GM18520 (cell line): ENCODE data around the gene TSPAN9.

Experiments used
- ATAC-seq: cut with Tn5 transposase; IDR thresholded peaks from one replicate; pipeline ENCODE4 v1.9.1; 2021; ENCODE audit not compliant: unreplicated experiment

TSPAN9 gene

DNA sequence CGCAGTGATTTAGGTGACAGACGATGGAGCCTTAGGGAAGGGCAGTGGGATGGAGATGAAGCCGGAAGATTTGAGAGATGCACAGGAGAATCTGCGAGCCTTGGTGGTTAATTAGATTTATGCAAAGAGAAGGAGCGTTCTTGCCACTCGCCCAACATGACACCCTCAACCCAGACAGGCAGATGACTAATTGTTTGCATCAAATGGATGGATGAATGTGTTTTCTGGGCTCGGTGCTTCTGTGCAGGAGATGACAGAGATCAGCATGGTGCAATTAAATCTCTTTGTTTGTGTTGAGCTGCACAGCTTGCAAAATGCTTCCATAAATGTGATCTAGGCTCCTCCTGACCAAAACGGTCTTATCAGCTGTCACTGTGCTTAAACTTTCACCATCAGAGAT, 211.5 kb downstream of the TSPAN9 start:
- ATAC-seq: no peak

DNA sequence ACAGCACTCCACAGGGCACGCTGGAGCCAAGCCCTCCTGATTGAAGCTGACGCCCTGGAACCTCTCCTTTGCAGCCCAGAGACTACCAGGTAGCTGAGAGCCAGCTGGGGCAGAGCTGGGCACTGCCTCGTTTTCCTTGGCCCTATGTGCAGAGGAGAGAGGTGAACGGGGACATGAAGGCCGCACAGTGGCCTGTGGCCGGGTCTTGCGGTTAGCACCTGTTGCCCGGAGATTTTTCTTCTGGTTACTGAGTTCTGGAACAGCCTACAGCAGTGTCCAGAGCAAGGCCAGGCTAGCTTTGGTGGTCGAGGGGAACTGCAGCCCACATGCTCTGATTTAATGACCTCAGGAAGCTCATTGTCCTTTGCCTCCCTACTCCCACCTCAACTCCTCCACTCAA, 212.5 kb downstream of the TSPAN9 start:
- ATAC-seq: no peak

DNA sequence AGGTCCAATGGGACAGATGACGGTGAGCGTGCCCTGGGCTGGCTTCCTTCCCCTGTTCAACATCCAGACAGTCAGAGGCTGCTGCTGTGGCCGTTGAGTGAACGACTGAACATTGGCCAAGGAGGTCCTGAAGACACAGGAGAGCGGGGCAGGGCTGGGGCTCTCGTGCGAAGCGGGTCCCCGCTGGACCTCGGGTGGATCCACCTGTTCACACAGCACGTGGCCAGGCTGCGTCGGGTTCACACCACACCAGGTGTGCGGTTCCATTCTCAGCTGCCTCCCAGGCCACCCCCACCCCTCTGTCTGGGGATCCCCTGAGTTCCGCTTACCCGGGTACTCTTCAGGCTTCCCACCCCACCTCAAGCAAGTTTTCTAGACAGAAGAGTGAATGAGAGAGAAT, 214.8 kb downstream of the TSPAN9 start:
- ATAC-seq: no peak

- no peak for ATAC-seq
Observed at GRCh38 chr12:3292677-3293412, 215.7 kb downstream of the TSPAN9 start.

DNA sequence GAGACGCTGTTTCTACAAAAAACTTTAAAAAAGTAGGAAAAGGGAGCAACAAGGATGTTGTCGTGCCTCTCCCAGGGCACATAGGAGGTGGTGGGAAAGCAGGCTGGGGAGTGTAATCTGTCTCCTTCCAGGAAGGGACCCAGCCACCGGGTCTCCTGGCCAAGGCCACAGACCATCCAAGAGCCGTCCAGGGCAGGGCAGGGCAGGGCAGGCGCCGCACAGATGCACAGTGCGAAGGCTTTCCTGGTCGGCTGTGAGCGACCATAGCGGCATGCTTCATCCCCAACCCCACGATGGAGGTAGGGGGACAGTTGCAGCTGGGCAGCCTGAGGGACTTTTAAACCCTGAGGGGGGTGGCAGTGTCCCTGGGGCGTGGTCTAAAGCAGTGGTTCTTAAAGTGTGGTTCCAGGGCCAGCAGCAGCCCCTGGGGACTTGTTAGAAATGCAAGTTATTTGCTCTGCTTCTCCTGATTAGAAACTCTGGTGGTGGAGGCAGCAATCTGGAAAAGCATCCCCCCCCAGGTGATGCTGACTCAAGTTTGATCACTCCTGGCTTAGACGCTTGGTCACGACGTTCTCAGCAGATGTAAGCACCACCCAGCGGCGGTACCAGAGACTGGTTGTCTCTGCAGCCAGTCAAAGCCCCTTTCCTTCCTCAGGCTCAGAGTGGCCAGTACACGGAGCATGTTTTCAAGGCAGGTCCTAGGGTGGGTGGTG, 216.4 kb downstream of the TSPAN9 start:
- ATAC-seq: no peak

GRCh38 chr12:3294481-3294911, 217.3 kb downstream of the TSPAN9 start:
- no peak for ATAC-seq

DNA sequence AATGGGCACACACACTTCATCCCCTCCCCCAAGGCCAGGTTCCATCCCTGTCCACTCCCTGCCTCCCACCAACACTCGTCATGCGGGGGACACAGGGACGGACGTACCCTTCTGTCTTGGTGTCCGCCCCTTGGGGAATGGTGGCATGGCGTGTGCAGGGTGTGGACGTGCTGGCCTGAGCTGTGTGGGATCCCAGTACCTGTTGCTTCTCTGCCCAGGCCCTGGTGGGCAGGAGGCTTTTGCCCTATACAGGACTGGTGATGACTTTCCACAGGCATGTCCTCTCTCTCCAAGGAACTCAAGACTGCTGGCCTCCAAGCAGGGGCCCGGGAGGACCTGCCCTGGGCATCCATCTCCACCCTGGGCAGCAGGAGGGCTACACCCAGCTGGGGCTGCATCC, 218.0 kb downstream of the TSPAN9 start:
- no peak for ATAC-seq

- no peak for ATAC-seq
Observed at GRCh38 chr12:3295646-3296408, 218.6 kb downstream of the TSPAN9 start.

- no peak for ATAC-seq
Observed at GRCh38 chr12:3296409-3296701, 219.2 kb downstream of the TSPAN9 start.

DNA sequence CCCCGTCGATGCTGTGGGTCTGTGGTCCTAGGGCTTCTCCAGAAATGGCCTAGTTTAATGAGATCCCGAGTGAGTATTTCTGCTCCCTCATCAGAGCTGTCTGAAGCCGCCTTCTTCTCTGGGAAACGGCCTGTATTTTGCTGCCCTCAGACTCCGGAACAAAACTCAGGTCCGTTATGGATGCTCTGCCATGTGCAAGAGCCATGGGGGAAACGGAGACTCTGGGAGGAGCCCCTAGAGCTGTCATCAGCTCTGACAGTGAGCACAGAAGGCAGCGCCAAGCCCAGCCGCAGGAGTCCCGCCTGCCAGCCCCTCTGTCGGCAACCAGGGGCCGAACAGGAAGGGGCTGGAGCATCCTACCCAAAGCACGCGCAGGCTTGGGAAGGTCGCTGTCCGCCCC, 221.4 kb downstream of the TSPAN9 start:
- ATAC-seq: no peak

GRCh38 chr12:3299929-3300832, 223.0 kb downstream of the TSPAN9 start:
- peak; percentile 64 for ATAC-seq

DNA sequence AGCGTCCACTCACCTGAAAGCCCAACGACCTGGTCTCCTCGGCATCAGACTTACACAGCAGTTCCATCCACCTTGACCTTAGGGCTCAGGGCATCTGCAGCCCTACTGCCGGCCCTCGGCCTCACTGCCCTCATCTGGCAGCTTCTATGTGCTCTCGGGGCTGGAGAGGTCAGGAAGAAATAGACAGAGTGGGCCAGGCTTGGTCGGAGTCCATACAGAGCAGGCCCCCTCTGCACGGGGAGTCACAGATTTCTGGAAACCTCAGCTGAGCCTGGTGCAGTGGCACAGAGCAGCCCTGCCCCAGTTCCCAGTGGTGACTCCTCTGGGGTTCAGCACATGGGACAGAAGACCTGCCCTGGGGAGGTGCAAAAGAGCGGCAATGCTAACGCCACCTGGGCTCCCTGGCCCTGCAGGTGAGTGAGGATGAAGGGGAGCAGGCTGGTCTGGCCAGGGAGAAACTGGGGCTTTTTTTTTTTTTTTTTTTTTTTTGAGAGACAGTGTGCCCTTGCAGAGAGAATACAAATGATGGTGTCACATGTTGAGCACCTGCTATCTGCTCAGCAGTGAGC, 223.7 kb downstream of the TSPAN9 start:
- no peak for ATAC-seq

GRCh38 chr12:3302401-3303041, 225.3 kb downstream of the TSPAN9 start:
- no peak for ATAC-seq

DNA sequence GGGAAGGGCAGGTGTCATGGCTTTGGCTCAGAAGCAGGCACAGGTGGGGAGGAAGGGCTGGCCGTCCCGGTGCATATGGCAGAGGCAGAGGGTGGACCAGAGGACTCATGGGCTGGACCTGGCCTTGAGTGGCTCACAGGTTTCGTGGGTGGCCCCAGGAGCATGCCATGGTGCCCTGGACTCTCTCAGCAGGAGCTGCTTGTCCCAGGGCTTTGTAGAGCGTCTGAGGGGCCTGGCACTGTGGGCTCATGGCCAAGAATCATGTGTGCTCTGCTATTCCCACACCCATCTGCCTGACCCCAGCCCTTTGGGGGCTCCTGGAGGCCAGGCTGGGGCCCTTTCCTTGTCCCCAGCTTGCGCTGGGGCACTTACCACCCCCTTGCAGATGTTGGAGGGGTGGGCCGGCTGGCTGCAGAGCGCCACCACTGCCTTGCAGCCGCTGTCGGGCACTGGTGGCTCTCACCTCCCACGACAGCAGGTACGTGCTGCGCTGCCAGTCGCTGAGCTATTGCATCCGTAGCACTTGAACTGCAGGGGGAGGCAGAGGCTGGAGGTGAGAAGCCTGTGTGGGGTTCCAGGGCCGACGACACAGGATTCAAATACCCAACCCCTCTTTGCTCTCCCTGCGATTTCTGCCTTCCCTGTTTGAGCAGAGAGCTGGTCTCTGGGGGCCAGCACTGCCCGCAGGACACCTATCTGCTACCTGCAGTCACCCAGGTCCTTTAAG, 226.4 kb downstream of the TSPAN9 start:
- ATAC-seq: no peak

GRCh38 chr12:3304436-3305165, 227.4 kb downstream of the TSPAN9 start:
- ATAC-seq: no peak

DNA sequence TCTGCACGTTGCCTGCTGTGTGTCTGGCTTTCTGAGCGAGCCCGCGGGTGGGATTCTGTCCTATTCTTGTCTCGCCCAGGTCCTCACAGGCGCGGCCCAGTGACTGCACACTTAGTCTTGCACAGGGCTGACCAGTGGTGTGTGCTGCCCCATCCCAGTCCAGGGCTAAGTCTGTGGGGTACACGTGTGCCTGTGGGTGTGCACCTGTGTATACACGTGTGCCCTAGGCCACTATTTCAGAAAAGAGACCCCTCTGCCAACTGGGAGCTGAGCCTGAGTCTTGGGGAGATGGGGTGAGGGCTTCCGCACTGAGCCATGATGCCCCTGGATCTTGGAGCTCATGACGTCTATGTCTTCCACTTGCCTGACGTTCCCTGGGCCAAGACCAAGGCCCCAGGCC, 228.3 kb downstream of the TSPAN9 start:
- ATAC-seq: no peak

DNA sequence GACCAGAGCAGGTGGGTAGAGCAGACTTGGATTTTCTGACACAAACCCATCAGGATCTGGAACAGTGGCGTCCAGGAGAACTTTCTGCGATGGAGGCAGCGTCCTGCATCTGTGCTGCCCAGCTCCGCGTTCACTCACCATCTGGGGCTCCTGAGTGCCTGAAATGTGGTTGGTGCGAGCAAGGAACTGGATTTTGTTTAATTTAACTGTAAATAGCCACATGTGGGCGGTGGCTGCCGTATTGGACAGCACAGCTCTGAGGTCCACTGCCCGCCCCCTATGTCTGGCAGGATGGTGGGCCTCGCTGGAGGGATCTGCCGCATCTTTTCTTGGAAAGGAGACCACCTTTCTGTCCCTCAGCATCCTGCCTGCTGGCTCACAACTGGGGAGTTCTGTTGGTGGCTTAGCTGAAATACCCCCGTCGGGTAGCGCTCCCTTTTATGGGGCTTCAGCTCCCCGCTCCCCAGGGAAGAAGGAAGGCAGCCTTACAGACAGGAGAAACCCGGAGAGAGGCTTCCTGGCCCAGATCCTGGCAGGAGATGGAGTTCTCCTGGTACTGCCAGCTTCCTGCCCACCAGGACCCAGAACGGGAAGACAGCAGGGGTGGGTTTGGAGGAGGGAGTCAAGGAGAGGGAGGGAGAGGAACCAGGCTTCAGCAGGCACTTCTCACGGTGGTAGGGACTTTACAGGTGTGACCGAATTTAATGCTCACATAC, 228.9 kb downstream of the TSPAN9 start:
- no peak for ATAC-seq

GRCh38 chr12:3307389-3307788, 230.2 kb downstream of the TSPAN9 start:
- no peak for ATAC-seq
